HepG2 (cell line): ENCODE measurements around the gene ZBTB22. TPM values are rescaled to one million over a fixed set of nuclear protein-coding genes. Genes with fewer than 3 reads are reported as not detected.

ENCODE experiments used
- ARID3A ChIP-seq: IDR thresholded peaks from 2 replicates; pipeline ENCODE4 v1.6.1; 2012; ENCODE audit warnings: low read depth, low read length, improper control_type of control experiment
- BCL6 ChIP-seq: IDR thresholded peaks from 2 replicates; pipeline ENCODE4 v1.6.1; 2016; ENCODE audit warnings: missing genetic modification reagents, missing compliant biosample characterization
- DNMT3B ChIP-seq: conservative IDR thresholded peaks from 2 replicates; pipeline ENCODE4 v1.6.1; 2016; ENCODE audit warnings: missing biosample characterization, control low read depth
- EZH2 ChIP-seq: conservative IDR thresholded peaks from 2 replicates; pipeline ENCODE4 v1.6.1; 2012; ENCODE audit warnings: mild to moderate bottlenecking, low read depth, low read length, moderate library complexity
- FLYWCH1 ChIP-seq: sonication (generic); formaldehyde crosslinking; IDR thresholded peaks from 2 replicates; pipeline ENCODE4 v1.8.1; 2023; ENCODE audit warnings: mild to moderate bottlenecking, missing genetic modification reagents
- FOXA1 ChIP-seq, 2 experiments: fragments of 450-650 bp in 1 of 2; sonication (generic) in 1 of 2; formaldehyde crosslinking in 1 of 2; IDR thresholded peaks; 2 replicates each; pipeline versions ENCODE4 v1.4.0 to v1.6.1; 2016 to 2020; ENCODE audit warnings: missing genetic modification reagents in 1 of 2
- HCFC1 ChIP-seq: fragments of 150-350 bp; IDR thresholded peaks from 2 replicates; pipeline ENCODE4 v1.6.1; 2014; ENCODE audit warnings: low read depth, low read length
- NFATC3 ChIP-seq: sonication (generic); formaldehyde crosslinking; IDR thresholded peaks from 2 replicates; pipeline ENCODE4 v1.5.1; 2020; ENCODE audit warnings: mild to moderate bottlenecking, missing genetic modification reagents
- NFYB ChIP-seq: sonication (generic); formaldehyde crosslinking; IDR thresholded peaks from 2 replicates; pipeline ENCODE4 v1.4.0; 2020; ENCODE audit warnings: missing genetic modification reagents
- NKX3-1 ChIP-seq: sonication (generic); formaldehyde crosslinking; IDR thresholded peaks from 2 replicates; pipeline ENCODE4 v1.5.0; 2020; ENCODE audit warnings: missing genetic modification reagents
- PCBP1 ChIP-seq: fragments of 200-400 bp; formaldehyde crosslinking; IDR thresholded peaks from 2 replicates; pipeline ENCODE4 v1.6.1; 2017; ENCODE audit warnings: mild to moderate bottlenecking, low read depth, low read length, borderline replicate concordance
- PLSCR1 ChIP-seq: sonication (generic); formaldehyde crosslinking; IDR thresholded peaks from 2 replicates; pipeline ENCODE4 v1.5.0; 2020; ENCODE audit warnings: missing genetic modification reagents, mild to moderate bottlenecking, borderline replicate concordance
- RFX3 ChIP-seq: IDR thresholded peaks from 2 replicates; pipeline ENCODE4 v1.6.1; 2016; ENCODE audit warnings: missing biosample characterization, missing genetic modification reagents
- RFXAP ChIP-seq: sonication (generic); formaldehyde crosslinking; IDR thresholded peaks from 2 replicates; pipeline ENCODE4 v1.4.0; 2020; ENCODE audit warnings: missing genetic modification reagents, borderline replicate concordance
- SMAD9 ChIP-seq: sonication (generic); formaldehyde crosslinking; IDR thresholded peaks from 2 replicates; pipeline ENCODE4 v1.5.1; 2020; ENCODE audit warnings: mild to moderate bottlenecking, missing genetic modification reagents
- TBX2 ChIP-seq: sonication (generic); formaldehyde crosslinking; IDR thresholded peaks from 2 replicates; pipeline ENCODE4 v1.5.0; 2020; ENCODE audit warnings: missing genetic modification reagents, mild to moderate bottlenecking, borderline replicate concordance
- THAP8 ChIP-seq: sonication (generic); formaldehyde crosslinking; IDR thresholded peaks from 2 replicates; pipeline ENCODE4 v1.5.1; 2020; ENCODE audit warnings: missing genetic modification reagents, mild to moderate bottlenecking, borderline replicate concordance
- ZC3H4 ChIP-seq: sonication (generic); formaldehyde crosslinking; IDR thresholded peaks from 2 replicates; pipeline ENCODE4 v1.4.0; 2020; ENCODE audit warnings: missing genetic modification reagents, borderline replicate concordance
- ZNF101 ChIP-seq: sonication (generic); formaldehyde crosslinking; IDR thresholded peaks from 2 replicates; pipeline ENCODE4 v1.4.0; 2020; ENCODE audit warnings: mild to moderate bottlenecking, low read depth, missing genetic modification reagents, borderline replicate concordance
- ZNF335 ChIP-seq: sonication (generic); formaldehyde crosslinking; IDR thresholded peaks from 2 replicates; pipeline ENCODE4 v1.4.0; 2020; ENCODE audit warnings: missing genetic modification reagents
- ZNF547 ChIP-seq: sonication (generic); formaldehyde crosslinking; IDR thresholded peaks from 2 replicates; pipeline ENCODE4 v1.5.1; 2020; ENCODE audit warnings: mild to moderate bottlenecking, missing genetic modification reagents
- ZNF552 ChIP-seq: sonication (generic); formaldehyde crosslinking; IDR thresholded peaks from 2 replicates; pipeline ENCODE4 v1.9.0; 2022; ENCODE audit warnings: missing genetic modification reagents, mild to moderate bottlenecking, borderline replicate concordance
- polyA plus RNA-seq, 8 experiments: library from polyadenylated mRNA; depleted of rRNA in 3 of 8; stranded (reverse) in 7 of 8; unstranded in 1 of 8; fragments of >200 nt; fragmentation: Illumina TruSeq in 4 of 8; extraction: Trizol in 4 of 8; gene quantifications; 2 replicates each; pipeline versions ENCODE4 v1.2.1 to v1.2.3, GENCODE V29; 2011 to 2016; ENCODE audit warnings: low read depth in 4 of 8, missing spikeins in 1 of 8, mixed read lengths in 1 of 8; ENCODE audit not compliant: insufficient read depth in 1 of 8
- total RNA-seq, 5 experiments: library from RNA; depleted of rRNA; stranded (reverse); fragments of >200 nt; fragmentation: Illumina TruSeq; extraction: Trizol; gene quantifications; 2 replicates each; pipeline ENCODE4 v1.2.3, GENCODE V29; 2016; ENCODE audit warnings: low read depth in 1 of 5
- TF ChIP-seq, protein P1 (sequence below): sonication (generic); formaldehyde crosslinking; IDR thresholded peaks from 2 replicates; pipeline ENCODE4 v1.5.0; 2020; ENCODE audit warnings: mild to moderate bottlenecking, missing genetic modification reagents

ZBTB22 gene
- total and polyA plus RNA-seq, 2 of the 13 experiments (the other 11 are each of a cell fraction or from before 2014, with no cell fraction given) = 8.0 to 10.6 TPM

DNA sequence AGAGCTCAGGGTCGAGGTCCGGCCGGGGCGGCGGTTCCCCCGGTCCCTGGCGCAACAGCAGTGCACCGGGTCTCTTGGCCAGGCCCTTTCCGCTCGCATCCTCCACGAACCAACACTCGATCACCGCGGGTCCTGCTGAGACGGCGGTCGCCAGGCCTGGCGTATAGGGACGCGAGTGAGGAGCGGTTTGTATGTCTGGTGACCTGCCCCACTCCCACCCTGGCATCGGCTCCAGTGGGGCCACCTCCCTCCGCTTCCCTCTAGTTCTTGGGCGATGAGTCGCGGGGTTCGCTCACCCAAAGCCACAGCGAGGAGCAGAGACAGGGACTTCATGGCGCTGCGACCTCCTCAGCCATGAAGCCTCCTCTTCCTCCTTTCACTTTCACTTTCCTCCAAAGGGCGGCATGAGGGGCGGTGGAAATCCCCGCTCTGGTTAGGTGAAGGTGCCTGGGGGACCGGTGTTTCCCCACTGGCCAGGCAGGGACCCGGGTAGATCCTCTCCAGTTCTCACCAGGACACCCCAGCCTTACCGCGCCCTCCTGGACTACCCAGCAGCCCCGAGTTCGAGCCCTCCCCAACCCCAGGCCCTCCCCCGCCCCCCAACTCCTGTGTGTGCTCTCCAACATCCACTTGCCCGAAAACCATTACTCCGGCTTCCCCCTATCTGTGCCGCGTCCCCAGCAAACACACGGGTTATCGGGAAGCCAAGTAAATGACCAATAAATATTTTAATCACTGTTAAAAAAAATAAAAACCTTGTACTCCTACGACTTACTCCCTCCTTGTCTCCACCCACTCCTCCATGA lies 3.6 kb downstream of the ZBTB22 start, which contains the start of gene TAPBP (continued):
- TF ChIP-seq NFATC3 (CRISPR knock-in tag) (no peak), PLSCR1 (no peak), RFX3 (CRISPR knock-in tag) (peak; percentile 47; the same call in 1 of the 2 replicates), ARID3A (no peak; the same call in 1 of the 2 replicates), EZH2 (no peak), ZC3H4 (CRISPR knock-in tag) (peak; percentile 76; the same call in 1 of the 2 replicates), ZNF547 (CRISPR knock-in tag) (no peak; the same call in 1 of the 2 replicates), TBX2 (CRISPR knock-in tag) (peak; percentile 36; the same call in 1 of the 2 replicates), NKX3-1 (CRISPR knock-in tag) (no peak), SMAD9 (CRISPR knock-in tag) (no peak), ZNF335 (CRISPR knock-in tag) (no peak; the same call in none of the 2 replicates), BCL6 (no peak), ZNF552 (peak; percentile 45; the same call in 1 of the 2 replicates), FOXA1 (IDR thresholded peaks at IDR 0.05) (no peak), FOXA1 (CRISPR knock-in tag; IDR thresholded peaks at IDR 0.05) (no peak), RFXAP (no peak), ZNF101 (CRISPR knock-in tag) (0 out of 2 replicates have a peak, but pooled peaks have one; percentile 76), HCFC1 (0 out of 2 replicates have a peak, but pooled peaks have one; percentile 15), THAP8 (CRISPR knock-in tag) (no peak), NFYB (CRISPR knock-in tag) (no peak), PCBP1 (no peak), DNMT3B (CRISPR knock-in tag) (no peak), FLYWCH1 (CRISPR knock-in tag) (no peak)
- TF ChIP-seq, protein P1, sequence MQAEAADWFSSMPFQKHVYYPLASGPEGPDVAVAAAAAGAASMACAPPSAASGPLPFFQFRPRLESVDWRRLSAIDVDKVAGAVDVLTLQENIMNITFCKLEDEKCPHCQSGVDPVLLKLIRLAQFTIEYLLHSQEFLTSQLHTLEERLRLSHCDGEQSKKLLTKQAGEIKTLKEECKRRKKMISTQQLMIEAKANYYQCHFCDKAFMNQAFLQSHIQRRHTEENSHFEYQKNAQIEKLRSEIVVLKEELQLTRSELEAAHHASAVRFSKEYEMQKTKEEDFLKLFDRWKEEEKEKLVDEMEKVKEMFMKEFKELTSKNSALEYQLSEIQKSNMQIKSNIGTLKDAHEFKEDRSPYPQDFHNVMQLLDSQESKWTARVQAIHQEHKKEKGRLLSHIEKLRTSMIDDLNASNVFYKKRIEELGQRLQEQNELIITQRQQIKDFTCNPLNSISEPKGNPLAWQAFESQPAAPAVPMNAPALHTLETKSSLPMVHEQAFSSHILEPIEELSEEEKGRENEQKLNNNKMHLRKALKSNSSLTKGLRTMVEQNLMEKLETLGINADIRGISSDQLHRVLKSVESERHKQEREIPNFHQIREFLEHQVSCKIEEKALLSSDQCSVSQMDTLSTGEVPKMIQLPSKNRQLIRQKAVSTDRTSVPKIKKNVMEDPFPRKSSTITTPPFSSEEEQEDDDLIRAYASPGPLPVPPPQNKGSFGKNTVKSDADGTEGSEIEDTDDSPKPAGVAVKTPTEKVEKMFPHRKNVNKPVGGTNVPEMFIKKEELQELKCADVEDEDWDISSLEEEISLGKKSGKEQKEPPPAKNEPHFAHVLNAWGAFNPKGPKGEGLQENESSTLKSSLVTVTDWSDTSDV (CRISPR knock-in tag) = no peak
